Gastroesophageal sphincter (tissue), 4 donors: Measurements from ENCODE around the gene SNAPC4. TPM values are rescaled to one million over a fixed set of nuclear protein-coding genes. Genes with fewer than 3 reads are reported as not detected.

Source experiments
- ATAC-seq: fragments of 150-250 bp; one replicate; pipeline ENCODE4 v1.9.1; 2016; ENCODE audit warnings: mild to moderate bottlenecking, moderate library complexity
- H3K27ac ChIP-seq, 4 donors: fragments of 200-600 bp; sonication (generic) in 3 of 4; 1 replicate in 3 of 4; 2 replicates in 1 of 4; pipeline ENCODE4 v1.5.1; 2016 to 2019
- H3K27me3 ChIP-seq: fragments of 200-600 bp; sonication (generic); one replicate; pipeline ENCODE4 v1.5.1; 2019
- H3K36me3 ChIP-seq, 2 donors: fragments of 200-600 bp; sonication (generic); one replicate each; pipeline ENCODE4 v1.5.1; 2019; ENCODE audit warnings: control low read depth in 1 of 2
- H3K4me1 ChIP-seq, 3 donors: fragments of 200-600 bp; sonication (generic); 1 replicate in 2 of 3; 2 replicates in 1 of 3; pipeline ENCODE4 v1.5.1; 2016 to 2019; ENCODE audit warnings: control low read depth in 2 of 3
- H3K4me3 ChIP-seq, 2 donors: fragments of 200-600 bp; sonication (generic); one replicate each; pipeline ENCODE4 v1.5.1; 2019; ENCODE audit warnings: mild to moderate bottlenecking in 1 of 2, moderate library complexity in 1 of 2
- H3K9me3 ChIP-seq, 3 donors: fragments of 200-600 bp; sonication (generic); one replicate each; pipeline ENCODE4 v1.5.1; 2017 to 2019; ENCODE audit warnings: control low read depth in 2 of 3
- CTCF ChIP-seq, 4 experiments: fragments of 200-600 bp in 2 of 4; fragments of 450-650 bp in 2 of 4; sonication (generic) in 1 of 4; IDR thresholded peaks; one replicate each; pipeline ENCODE4 v1.5.1; 2017 to 2019; ENCODE audit warnings: antibody characterized with exemption in 4 of 4, mild to moderate bottlenecking in 2 of 4, moderate library complexity in 2 of 4
- EP300 ChIP-seq: sonication (generic); formaldehyde crosslinking; IDR thresholded peaks from one replicate; pipeline ENCODE4 v1.6.1; 2017; ENCODE audit warnings: antibody characterized with exemption, mild to moderate bottlenecking
- POLR2A ChIP-seq, 2 donors: fragments of 450-650 bp; IDR thresholded peaks; one replicate each; pipeline ENCODE4 v1.6.1; 2017; ENCODE audit warnings: antibody characterized with exemption in 2 of 2, mild to moderate bottlenecking in 2 of 2, moderate library complexity in 1 of 2
- POLR2AphosphoS5 ChIP-seq: sonication (generic); formaldehyde crosslinking; IDR thresholded peaks from one replicate; pipeline ENCODE4 v1.6.1; 2017; ENCODE audit warnings: antibody characterized with exemption
- WGBS, 2 donors: methylation state at CpG; one replicate each; pipeline ENCODE4 v1.1.5; 2018; ENCODE audit warnings: low coverage in 1 of 2; 5-methylcytosine and 5-hydroxymethylcytosine counted together
- total RNA-seq, 4 donors: library from RNA; depleted of rRNA; stranded (reverse); fragments of >200 nt; gene quantifications; one replicate each; pipeline ENCODE4 v1.1.0, GENCODE V29; 2016

The SNAPC4 gene
- total RNA-seq, 4 donors from 2014 or later, result 3.5 to 8.4 (median 5.5) TPM

DNA sequence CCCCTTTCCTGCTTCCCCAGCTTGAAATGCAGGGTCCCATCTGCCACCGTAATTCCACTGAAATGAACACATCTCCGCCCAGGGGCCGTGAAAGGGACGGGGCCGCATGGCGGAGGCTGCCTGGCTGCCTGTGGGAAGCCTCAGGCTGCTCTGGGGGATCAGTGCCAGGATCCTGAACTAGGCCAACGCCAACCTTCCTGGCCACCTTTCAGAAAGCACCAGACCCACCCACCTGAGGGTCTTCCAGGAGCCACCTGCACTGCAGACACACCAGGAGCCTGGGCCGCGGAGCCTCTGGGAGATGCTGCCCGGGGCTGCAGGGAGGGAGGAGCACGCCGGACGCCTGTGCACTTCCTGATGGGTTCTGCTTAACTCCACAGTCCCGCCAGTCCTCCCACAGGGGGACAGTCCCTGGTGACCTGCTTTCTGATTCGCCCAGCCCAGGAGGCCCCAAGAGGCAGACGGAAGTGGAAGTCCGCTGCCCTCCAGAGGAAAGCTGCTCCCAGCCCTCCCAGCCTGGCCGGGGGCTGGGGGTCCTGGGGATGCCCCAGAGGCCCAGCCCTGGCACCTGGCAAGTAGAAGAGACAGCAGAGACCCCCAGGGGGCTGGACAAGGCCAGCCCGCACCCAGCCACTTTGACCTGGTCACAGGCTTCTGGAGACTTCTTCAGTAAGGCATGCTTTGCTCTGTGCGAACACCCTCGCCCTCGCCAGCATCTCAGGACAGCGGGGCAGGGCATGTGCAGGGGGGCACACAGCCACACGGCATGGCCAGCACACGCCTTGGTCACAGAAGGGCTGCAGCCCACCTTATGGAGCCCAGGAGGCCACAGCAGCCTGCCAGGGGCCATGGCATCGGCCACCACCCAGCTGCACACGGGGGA, 26.4 kb downstream of the SNAPC4 start, which contains the start of gene CARD9:
TSS of gene CARD9 (minus strand) at position 370 of the 883 bp plus-strand sequence. CDS start 1,591 bp downstream, outside the sequence.
- WGBS, 2 donors, result 57 to 67% methylated on average over 3 to 8 of the region's 27 CpGs
- peak within 1 kb of the TSS in 1 of 2 donors; percentile 34 for H3K4me3 ChIP-seq

DNA sequence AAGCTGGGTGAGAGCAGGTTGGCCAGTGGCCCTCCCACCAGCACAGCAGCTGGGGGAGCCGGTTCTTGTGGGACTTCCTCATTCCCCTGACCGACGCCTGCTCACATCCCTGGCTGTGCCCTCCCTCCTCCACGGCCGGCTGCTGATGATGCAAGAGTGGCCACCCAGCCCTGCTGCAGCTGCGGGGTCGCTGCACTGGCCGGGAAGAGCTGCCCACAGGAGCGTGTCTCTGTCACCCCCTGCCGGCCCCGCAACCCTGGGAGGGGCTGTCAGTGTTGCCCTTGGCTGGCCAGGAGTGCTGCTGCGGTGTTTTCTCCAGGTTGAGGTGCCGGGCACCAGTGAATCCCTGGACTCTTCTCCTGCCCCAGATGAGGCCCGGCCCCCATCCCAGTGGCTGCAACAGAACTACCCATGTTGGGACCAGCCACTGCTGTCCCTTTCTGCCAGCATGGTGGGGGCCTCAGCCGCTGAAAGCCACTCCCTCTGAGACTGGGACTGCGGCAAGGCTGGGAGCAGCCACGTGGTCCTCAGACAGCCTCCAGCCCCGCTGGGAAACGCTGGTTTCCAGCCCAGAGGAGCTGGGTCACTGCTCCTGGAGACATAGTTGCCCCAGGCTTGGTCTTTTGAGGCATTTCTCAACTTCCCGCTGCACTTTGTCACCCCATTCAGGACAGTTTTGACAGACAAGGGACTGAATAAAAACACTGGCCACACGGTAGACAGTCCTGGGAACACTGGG, 27.2 kb downstream of the SNAPC4 start:
- peak overlapping the region in 1 of 2 donors; percentile 34 for H3K4me3 ChIP-seq
- H3K36me3 ChIP-seq, result no peaks in the 10 kb centered on the region
- no peaks in the 10 kb centered on the region for H3K27me3 ChIP-seq
- H3K9me3 ChIP-seq, result no peaks in the 10 kb centered on the region
- peaks cover 0 to 12% (median 0%) of the 10 kb centered on the region in 3 donors for H3K4me1 ChIP-seq
- WGBS, 2 donors, result 40 to 49% methylated on average over 3 to 5 of the region's 21 CpGs
- TF ChIP-seq POLR2AphosphoS5 (no peak), CTCF (IDR thresholded peaks at IDR 0.05) (no peak), EP300 (no peak), POLR2A (IDR thresholded peaks at IDR 0.05) (no peak)
- ATAC-seq, result peak; percentile 77
- no peak overlapping the region for H3K27ac ChIP-seq

More for the DNA sequence above, 26.4 kb downstream of the SNAPC4 start, which contains the start of gene CARD9:
- Histone ChIP-seq H3K4me1 (peaks cover 0 to 12% (median 0%) of the 10 kb centered on the region in 3 donors), H3K9me3 (no peaks in the 10 kb centered on the region), H3K36me3 (peaks cover 0 to 7% of the 10 kb centered on the region in 2 donors), H3K27me3 (no peaks in the 10 kb centered on the region), H3K27ac (no peak within 1 kb of the TSS)
- TF ChIP-seq POLR2AphosphoS5, result no peak
- TF ChIP-seq CTCF (IDR thresholded peaks at IDR 0.05), result no peak
- no peak for TF ChIP-seq EP300
- no peak for TF ChIP-seq POLR2A (IDR thresholded peaks at IDR 0.05)
- ATAC-seq, result peak; percentile 24

DNA sequence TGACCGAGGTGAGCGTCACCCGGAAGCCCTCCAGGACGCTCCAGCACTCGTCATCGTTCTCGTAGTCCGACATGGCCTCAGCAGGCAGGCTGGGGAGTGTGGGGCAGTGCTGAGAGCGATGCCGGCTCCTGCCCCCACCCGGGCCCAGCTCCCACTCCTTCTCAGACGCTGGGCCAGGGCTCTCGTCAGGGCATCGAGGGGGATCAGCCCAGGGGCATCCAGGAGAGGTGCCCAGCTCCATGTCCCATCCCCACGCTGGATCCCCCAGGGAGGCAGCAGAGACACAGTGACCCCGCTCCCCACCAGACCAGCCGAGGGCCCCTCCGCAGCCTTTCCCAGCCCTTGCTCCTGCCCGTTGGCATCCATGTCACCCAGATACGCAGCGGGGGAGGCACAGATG, 28.0 kb downstream of the SNAPC4 start:
- no peak overlapping the region for H3K4me3 ChIP-seq
- H3K9me3 ChIP-seq, result no peaks in the 10 kb centered on the region
- peaks cover 7% of the 10 kb centered on the region for H3K27me3 ChIP-seq
- 60% methylated on average over 1 of the region's 21 CpGs; no CpG with 5 or more reads in 1 of the 2 donors for WGBS, 2 donors
- H3K36me3 ChIP-seq, result no peaks in the 10 kb centered on the region
- TF ChIP-seq CTCF (IDR thresholded peaks at IDR 0.05) (no peak), POLR2AphosphoS5 (no peak), EP300 (no peak), POLR2A (IDR thresholded peaks at IDR 0.05) (no peak)
- no peak overlapping the region for H3K27ac ChIP-seq
- ATAC-seq, result no peak
- peaks cover 0 to 12% (median 0%) of the 10 kb centered on the region in 3 donors for H3K4me1 ChIP-seq

GRCh38 chr9:136371533-136371880, 28.5 kb downstream of the SNAPC4 start:
- no peak for TF ChIP-seq CTCF (IDR thresholded peaks at IDR 0.05)
- no peak for TF ChIP-seq POLR2AphosphoS5
- no peak for TF ChIP-seq EP300
- no CpG with 5 or more reads among the region's 13 CpGs for WGBS, 2 donors
- peaks cover 12% of the 10 kb centered on the region for H3K27me3 ChIP-seq
- H3K9me3 ChIP-seq, result no peaks in the 10 kb centered on the region
- ATAC-seq, result no peak
- peaks cover 0 to 12% (median 0%) of the 10 kb centered on the region in 3 donors for H3K4me1 ChIP-seq
- no peak overlapping the region for H3K4me3 ChIP-seq
- no peak overlapping the region for H3K27ac ChIP-seq
- no peaks in the 10 kb centered on the region for H3K36me3 ChIP-seq
